GM21381 (cell line): ENCODE results near the gene ZNF563.

ENCODE experiments used
- ATAC-seq: cut with Tn5 transposase; IDR thresholded peaks from one replicate; pipeline ENCODE4 v1.9.1; 2021; ENCODE audit warnings: mild to moderate bottlenecking, moderate library complexity; ENCODE audit not compliant: unreplicated experiment

The ZNF563 gene

DNA sequence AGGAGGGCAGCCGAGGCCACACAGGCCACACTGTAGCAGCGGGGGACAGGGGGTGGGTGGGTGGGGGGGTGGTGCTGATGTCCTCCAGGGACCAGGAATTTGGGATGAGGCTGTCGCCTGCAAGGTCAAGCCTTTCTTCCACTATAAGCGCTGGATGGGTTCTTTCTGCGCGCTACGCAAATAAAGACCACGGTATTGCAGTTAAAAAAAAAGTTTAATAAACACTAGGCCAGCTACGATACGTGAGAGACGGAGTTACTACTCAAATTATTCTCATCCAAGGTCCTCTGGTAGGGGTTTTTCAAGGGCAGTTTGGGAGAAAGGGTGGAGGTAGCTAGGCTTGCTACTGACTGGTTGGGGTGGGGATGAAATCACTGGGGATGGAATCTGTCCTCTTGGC is 38.2 kb downstream of the ZNF563 start:
- no peak for ATAC-seq

GRCh38 chr19:12294249-12295158 is 38.9 kb downstream of the ZNF563 start, which contains the start of gene ZNF44:
ZNF44 (minus strand) TSS chr19:12294883; CDS start chr19:12294694, 189 bp downstream.
- ATAC-seq: peak; percentile 88

- ATAC-seq: peak; percentile 56
These were observed 39.6 kb downstream of the ZNF563 start for GRCh38 chr19:12293777-12294248.

- no peak for ATAC-seq
These were observed 43.7 kb downstream of the ZNF563 start for GRCh38 chr19:12289790-12290065.

- ATAC-seq: no peak
These were observed 45.4 kb downstream of the ZNF563 start for GRCh38 chr19:12287958-12288500.

GRCh38 chr19:12284631-12285030 is 48.8 kb downstream of the ZNF563 start:
- ATAC-seq: no peak

GRCh38 chr19:12284226-12284625 is 49.2 kb downstream of the ZNF563 start:
- no peak for ATAC-seq

DNA sequence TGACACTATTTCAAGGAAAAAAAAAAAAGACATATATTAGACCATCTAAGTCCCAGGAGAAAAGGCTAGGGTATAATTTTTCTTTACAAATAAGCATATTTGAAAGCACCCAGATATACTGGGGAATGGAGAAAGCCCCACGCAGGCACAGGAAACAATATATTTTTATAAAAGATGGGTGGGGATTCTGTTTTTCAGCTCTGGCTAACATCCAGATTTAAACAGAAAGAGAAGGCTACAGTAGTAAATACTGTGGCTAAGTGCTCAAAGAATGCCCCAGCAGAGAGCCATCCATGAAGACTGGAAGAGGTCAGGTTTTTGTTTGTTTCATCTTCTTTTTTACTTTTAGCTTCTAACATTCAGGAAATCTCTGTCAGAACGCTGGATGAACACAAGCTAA is 54.7 kb downstream of the ZNF563 start:
- ATAC-seq: no peak

- ATAC-seq: no peak
These were observed 60.2 kb downstream of the ZNF563 start for GRCh38 chr19:12272980-12273901.

DNA sequence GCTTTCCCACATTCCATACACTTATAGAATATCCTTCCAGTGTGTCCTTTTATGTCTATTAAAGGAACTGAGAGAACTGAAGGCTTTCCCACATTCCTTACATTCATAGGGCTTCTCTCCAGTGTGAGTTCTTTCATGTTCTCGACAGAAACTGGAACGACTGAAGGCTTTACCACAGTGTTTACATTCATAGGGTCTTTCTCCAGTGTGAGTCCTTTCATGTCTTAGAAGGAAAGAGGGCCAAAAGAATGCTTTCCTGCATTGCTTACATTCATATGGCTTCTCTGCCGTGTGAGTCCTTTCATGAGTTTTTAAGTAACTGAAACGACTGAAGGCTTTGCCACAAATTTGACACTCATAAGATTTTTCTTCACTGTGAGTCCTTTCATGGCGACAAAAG is 61.0 kb downstream of the ZNF563 start:
- no peak for ATAC-seq

DNA sequence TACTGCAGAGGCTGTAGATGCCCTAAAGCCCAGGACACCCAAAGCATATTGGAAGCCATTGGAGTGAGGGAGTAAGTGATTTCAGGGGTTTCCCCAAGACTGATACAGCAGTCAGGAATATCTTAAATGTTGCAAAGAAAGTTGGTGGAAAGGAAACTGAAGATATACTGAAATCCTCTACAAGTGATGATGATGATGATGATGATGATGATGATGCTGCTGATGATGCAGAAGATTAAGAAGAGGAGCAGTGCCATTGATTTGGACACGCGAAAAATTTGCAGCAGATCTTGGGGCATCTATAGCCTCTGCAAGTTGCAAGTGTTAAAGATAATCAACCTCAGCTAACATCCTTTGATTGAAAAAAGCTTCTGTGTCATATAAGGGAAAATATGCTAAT is 62.6 kb downstream of the ZNF563 start:
- ATAC-seq: no peak
